Sciatic nerve (tissue), 2 donors: ENCODE results near the gene RAB37. TPM values are rescaled to one million over a fixed set of nuclear protein-coding genes. Genes with fewer than 3 reads are reported as not detected.

Source experiments
- ATAC-seq: fragments of 200-7000 bp; cut with Tn5 transposase; one replicate; pipeline ENCODE4 v1.9.1; 2020; ENCODE audit warnings: mild to moderate bottlenecking, moderate library complexity
- DNase-seq: peaks from one replicate; pipeline ENCODE4 v3.0.0-alpha.2; 2020; ENCODE audit warnings: low spot score
- intact Hi-C: fragments of 100-400 bp; cut with DNase I; formaldehyde crosslinking; loops from one replicate; pipeline ENCODE4 v1.14.2; 2022
- total RNA-seq: library from RNA; stranded (reverse); fragmentation: NEBNext Ultra II Directional; extraction: Animal tissue kit (Norgen Biotek cat#: 25700); gene quantifications from one replicate; pipeline ENCODE4 v1.2.1, GENCODE V29; 2021
- donor health status: DM: no; HTN: no; CAD: no.
- donor health status: DM: no; HTN: no; CAD: no.

RAB37 gene
- total RNA-seq, result 3.6 TPM

DNA sequence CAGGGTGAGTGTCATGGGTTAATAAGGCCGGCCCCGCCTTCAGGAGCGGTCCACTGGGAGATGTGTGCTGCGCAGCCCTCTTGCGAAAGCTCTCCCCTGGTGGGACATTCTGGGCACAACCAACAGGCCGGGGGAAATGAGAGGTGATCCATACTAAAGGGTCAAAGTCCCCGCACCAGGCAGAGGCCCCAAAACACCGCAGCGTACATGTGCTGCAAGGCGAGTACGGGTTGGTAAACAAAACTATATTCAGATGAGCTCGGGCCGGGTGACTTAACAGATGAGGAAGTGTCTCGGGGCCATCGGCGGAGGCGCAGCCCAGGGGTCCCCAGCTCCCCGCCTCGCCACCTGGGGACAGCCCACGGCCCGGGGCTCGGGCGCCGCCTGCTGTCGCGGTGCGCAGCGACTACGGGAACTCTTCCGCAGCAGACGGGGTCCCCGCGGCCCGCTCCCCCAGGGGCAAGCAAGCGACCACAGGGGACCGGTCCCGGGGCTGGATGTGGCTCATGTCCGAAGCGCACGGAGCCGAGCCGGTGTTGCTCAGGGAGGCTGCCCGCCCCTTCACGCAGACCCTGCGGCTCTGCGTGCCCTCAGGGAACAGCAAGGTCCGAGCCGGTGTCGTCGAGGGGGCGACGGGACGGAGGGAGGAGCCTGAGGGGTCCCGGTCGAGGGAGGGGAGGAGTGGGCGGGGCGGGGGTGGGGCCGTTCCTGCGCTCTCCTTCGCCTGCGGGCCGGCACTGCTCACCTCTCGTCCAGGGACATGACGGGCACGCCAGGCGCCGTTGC, at the start of gene RAB37:
Gene RAB37 (plus strand): TSS at position 744 of the 786 bp plus-strand sequence. CDS start 17 bp downstream, at position 761.
- intact Hi-C loops, result no loop called here
- ATAC-seq, result peak; percentile 67
- no peak for DNase-seq

DNA sequence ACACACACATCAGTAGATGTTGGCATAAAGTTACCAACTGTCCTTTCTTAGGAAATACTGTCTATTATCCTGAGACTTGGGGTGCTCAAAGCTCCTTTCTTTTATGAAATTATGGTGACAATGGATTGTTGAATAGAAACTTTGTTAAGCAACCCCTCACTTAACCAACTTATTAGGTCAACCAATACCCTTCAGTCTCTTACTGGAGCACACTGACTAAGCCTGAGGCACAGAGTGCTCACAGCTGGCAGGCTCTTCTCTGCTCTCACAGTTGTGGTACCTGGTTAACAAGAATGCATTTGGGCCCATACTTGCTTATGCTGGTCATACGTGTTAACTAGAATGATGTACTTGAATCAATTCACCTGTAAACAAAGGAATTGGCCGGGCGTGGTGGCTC, 49.2 kb upstream of the RAB37 start:
- DNase-seq, result no peak
- intact Hi-C loops, result no loop called here
- ATAC-seq, result no peak

GRCh38 chr17:74690409-74690825, 46.6 kb upstream of the RAB37 start:
- ATAC-seq, result peak; percentile 88
- DNase-seq, result no peak
- intact Hi-C loops, result no loop called here

GRCh38 chr17:74691151-74691550, 45.9 kb upstream of the RAB37 start:
- intact Hi-C loops, result no loop called here

GRCh38 chr17:74694081-74694480, 43.0 kb upstream of the RAB37 start:
- intact Hi-C loops, result no loop called here
- ATAC-seq (no peak), DNase-seq (no peak)

More at GRCh38 chr17:74691151-74691550, 45.9 kb upstream of the RAB37 start:
- ATAC-seq, result no peak
- no peak for DNase-seq

DNA sequence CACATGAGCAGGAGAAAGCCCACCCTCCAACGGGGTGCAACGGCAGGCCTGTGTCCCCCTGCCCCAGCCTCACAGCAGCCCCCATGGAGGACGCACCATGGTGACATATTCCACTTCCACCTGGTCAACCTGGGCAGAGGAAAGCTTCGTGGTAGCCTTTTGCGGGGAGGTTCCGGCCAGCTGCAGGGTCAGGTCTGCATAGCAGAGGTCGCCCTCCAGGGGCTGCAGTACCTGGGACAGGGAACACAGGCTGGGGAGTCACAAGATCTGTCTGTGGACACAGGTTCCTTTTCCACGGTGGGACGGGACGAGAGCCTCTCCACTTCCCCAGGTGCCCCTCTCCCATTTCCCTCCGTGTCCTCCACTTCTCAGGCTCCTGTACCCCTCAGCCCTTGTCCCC, 41.4 kb upstream of the RAB37 start:
- intact Hi-C loops, result no loop called here
- DNase-seq (no peak), ATAC-seq (no peak)

- ATAC-seq (no peak), DNase-seq (no peak)
- intact Hi-C loops, result no loop called here
Measured at GRCh38 chr17:74697515-74697914, 39.5 kb upstream of the RAB37 start.

- intact Hi-C loops, result no loop called here
- ATAC-seq (no peak), DNase-seq (no peak)
Measured at GRCh38 chr17:74698069-74698468, 39.0 kb upstream of the RAB37 start.

DNA sequence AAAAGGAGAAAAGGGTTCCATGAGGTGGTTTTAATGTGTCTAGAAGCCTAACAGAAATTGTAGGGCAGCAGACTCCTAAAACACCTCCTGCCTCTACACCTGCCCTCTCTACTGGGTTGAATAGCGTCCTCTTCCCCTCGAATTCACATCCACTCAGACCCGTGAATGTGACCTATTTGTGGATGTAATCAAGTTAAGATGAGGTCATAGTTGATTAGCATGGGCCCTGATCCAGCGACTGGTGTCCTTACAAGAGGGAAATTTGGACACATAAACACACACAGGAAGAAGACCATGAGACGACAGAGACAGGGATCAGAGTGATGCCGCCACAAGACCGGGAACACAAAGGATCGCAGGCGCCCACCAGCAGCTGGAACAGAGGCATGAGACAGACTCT, 37.8 kb upstream of the RAB37 start:
- DNase-seq, result no peak
- intact Hi-C loops, result no loop called here
- no peak for ATAC-seq

- DNase-seq (no peak), ATAC-seq (no peak)
- intact Hi-C loops, result no loop called here
Measured at GRCh38 chr17:74702116-74702871, 34.8 kb upstream of the RAB37 start.

GRCh38 chr17:74703311-74703710, 33.7 kb upstream of the RAB37 start:
- DNase-seq (no peak), ATAC-seq (no peak)
- intact Hi-C loops, result no loop called here

- ATAC-seq, result no peak
- intact Hi-C loops, result no loop called here
- no peak for DNase-seq
Measured at GRCh38 chr17:74704544-74704943, 32.5 kb upstream of the RAB37 start.

DNA sequence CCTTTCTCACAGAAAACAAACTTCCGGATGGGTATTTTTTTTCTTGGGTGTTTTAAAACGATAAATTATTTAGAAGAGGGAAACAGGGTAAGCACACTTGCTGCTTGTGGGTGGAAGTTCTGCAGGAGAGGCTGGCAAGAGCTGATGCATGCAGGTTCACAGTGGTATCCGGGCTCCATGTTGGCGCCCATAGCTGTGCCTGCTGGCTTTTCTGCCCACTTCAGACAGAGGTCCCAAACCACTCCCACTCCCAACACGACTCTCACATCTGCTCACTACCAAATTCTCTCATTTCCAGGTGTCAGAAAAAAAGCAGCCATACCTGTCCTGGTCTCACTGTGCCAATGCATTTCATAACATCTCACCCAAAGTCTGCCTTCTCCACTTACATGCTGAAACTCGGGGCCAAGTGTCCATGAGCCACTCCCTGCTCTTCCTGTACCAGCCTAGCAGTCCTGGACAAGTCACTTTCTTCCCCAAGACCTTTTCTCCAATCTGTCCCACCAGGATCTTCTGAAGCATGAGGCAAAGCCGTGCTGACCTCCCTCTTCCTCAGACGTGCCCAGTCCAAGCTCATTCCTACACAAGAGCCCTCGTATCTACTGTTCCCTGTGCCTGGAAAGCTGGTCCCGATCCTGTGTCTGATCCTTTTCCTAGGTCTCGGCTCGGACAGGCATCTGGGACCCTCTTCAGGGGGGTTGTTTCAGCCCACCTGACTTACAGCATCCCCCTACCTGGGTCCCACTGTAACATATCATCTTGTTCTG, 25.8 kb upstream of the RAB37 start:
- ATAC-seq, result no peak
- intact Hi-C loops, result no loop called here
- no peak for DNase-seq

DNA sequence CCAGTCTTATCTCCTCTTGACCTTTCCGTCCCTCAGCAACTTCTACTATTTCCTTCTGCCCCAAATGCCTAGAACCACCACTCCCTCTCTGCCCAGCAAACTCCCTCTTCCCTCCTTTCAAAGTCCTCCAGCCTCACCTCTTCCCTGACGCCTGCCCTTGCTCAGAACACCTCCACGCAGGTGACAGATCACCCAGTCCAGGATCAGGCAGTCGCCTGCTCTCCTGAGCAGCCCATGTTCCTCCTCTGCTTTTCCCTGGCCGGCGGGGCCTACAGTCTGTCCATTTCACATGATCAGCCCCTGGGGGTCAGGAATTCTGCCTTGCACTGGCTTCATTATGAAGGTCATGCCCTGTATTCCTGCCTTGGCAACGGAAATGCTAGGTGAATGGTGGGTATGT, 24.8 kb upstream of the RAB37 start:
- ATAC-seq (no peak), DNase-seq (no peak)
- intact Hi-C loops, result no loop called here

DNA sequence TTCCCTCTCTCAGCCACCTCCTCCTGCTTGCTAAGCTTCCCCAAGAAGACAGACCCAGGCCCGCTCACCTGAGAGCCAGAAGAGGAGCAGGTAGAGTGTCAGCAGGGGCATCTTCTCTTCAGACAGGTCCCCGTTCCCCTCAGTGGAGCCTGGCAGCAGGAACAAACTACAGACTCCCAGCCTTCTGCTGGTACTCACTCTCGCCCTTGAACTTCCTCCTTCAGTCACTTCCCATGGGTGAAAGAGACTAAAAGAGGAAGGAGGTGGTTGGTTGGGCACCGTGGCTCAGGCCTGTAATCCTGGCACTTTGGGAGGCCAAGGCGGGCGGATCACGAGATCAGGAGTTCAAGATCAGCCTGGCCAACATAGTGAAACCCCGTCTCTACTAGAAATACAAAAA, 24.3 kb upstream of the RAB37 start, which contains the start of gene CD300LF:
Gene CD300LF (minus strand): TSS at position 168 of the 400 bp plus-strand sequence. CDS start 57 bp downstream, at position 111.
- intact Hi-C loops, result no loop called here
- DNase-seq (no peak), ATAC-seq (peak; percentile 78)

DNA sequence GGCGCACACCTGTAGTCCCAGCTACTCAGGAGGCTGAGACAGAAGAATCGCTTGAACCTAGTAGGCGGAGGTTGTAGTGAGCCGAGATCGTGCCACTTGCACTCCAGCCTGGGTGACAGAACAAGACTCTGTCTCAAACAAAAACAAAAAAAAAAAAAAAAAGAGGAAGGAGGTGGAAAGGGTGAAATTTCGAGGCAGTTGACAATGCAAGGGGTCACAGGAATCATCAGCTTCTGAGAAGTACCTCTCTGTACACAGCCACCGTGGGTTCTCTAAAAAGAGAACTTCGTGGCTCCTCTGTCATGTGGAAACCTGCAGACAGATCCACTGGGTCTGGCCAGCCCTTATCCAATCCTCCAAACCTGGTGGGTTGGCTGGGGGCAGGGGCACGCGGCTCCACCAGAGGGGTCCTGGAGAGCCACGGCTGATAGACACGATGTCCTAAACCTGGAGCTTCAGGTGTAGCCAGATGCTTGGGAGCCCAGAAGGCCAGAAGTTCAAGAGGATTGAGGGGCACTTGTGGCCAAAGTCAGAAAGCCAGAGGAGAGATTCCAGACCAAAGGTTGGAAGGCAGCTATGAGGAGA, 23.8 kb upstream of the RAB37 start:
- intact Hi-C loops, result no loop called here
- ATAC-seq (no peak), DNase-seq (no peak)

DNA sequence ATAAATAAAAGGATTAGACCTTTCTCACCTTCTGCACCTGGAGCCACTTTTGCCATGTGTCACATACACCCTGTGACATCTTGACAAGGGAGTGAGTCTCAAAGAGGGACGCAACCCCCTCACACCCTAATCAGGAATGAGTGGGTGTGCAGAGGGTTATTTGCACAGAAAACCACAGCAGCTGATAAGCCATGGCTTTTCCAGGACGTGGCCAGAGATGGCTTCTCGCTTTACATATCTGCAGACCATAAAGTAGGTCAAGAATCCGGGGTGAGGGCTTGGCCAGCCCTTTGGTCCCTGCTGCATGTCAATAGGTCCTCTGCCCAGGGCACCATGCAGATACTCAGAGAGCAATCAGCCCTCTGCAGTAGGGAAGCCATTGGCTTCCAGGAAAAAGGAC, 21.9 kb upstream of the RAB37 start:
- intact Hi-C loops, result no loop called here
- DNase-seq (no peak), ATAC-seq (no peak)

- ATAC-seq, result no peak
- intact Hi-C loops, result no loop called here
- DNase-seq, result no peak
Measured at GRCh38 chr17:74720506-74720905, 16.6 kb upstream of the RAB37 start.

- ATAC-seq (no peak), DNase-seq (no peak)
- intact Hi-C loops, result no loop called here
Measured at GRCh38 chr17:74722782-74723181, 14.3 kb upstream of the RAB37 start.
